ENCODE data around the gene CCDC88C.
A peak's percentile ranks its signal among the peaks of the same experiment; 100 is the strongest.

The CCDC88C gene

DNA sequence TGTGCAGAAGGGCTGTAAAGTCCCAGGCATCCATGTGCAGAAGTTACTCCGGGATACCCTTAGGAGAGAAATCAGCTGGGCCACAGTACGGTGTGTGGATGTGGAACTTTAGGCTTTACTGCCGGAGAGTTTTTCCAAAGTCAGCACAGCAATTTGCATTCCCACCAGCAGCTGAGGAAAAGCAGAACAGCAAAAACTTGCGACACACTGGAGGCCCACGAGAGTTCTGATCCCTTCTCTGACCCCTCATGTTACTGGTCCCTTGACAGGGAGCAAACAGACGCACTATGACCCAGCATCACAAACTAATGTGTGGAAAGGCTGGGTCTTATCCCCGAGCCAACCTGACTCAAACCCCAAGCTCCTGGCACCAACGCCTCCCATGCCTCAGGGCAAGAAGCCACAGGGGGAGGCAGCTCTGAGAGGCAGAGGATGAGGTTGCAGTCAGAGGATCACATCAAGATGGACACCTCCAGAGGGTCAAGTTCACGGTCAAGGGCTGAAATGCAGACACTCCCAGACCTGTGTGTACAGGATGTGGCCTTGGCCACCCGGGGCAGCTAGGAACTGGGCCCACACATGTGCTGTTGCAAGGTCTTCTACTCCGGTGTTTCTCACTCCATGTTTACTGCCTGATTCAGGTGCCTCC, 38.6 kb downstream of the CCDC88C start:
- H3K36me3 ChIP-seq (ENCODE audit: insufficient read depth) = no peaks in the 10 kb centered on the region
- no peaks in the 10 kb centered on the region for H4K20me1 ChIP-seq (ENCODE audit: insufficient read depth)
- no peaks in the 10 kb centered on the region for H3K27me3 ChIP-seq (ENCODE audit: insufficient read depth, low read depth)
- no peak overlapping the region for H3K4me2 ChIP-seq
- H3K9ac ChIP-seq = no peak overlapping the region
- H3K79me2 ChIP-seq (ENCODE audit: insufficient read depth, low read depth) = peaks cover 53% of the 10 kb centered on the region; the same call in 1 of the 2 replicates
- H3K4me3 ChIP-seq (IDR thresholded peaks at IDR 0.05; ENCODE audit: insufficient read depth, low read depth, low read length) = no peak overlapping the region
- no peak for TF ChIP-seq CTCF (conservative IDR thresholded peaks at IDR 0.05; ENCODE audit: low read depth, low read length)
- no peak overlapping the region for H3K27ac ChIP-seq
- H3K4me1 ChIP-seq (ENCODE audit: low read depth, poor library complexity, severe bottlenecking) = peaks cover 53% of the 10 kb centered on the region
- H2AFZ ChIP-seq (ENCODE audit: low read depth) = no peak overlapping the region

DNA sequence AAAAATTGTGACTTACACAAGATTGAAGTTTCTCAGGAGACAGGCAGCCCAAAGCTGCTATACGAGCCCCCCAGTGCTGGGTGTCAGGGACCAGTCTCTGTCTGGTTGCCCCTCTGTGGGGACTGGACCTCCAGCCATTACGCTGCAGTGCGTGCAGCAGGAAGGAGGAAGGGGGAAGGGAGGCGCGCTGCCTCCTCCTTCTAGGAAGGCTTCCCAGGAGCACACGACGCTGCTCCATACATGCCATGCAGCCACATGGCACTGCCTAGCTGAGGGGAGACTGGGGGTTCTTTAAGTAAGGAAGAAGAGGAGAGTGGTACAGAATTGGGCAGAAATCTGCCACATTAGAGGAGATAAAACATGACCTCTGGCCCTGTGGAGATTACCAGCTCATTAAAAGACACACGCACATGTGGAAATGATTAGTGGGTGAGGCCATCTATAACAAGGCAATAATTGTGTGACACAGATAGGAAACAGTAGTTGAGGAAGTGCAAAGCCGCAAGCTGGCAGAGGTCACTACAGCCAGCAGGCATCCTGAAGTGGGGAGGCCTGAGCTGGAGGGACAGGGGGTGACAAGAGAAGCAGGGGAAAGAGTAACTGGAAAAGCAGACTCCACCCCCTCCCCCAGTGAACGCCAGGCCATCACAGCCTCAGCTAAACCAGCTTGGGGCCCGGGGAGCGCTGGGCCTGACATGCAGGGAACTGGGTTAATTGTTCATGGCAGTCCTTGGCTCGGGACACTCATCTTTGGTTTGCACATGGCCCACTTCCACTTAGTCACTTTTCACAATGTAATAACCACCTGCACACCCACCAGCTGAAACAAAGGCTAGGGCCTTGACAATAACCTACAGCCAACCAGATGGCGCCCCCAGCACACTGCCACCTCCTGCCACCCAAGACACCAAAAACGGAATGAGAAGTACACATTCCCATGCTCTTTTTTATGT, 39.6 kb downstream of the CCDC88C start:
- H3K79me2 ChIP-seq (ENCODE audit: insufficient read depth, low read depth) = peaks cover 43% of the 10 kb centered on the region; the same call in 1 of the 2 replicates
- H3K4me1 ChIP-seq (ENCODE audit: low read depth, poor library complexity, severe bottlenecking) = peaks cover 63% of the 10 kb centered on the region
- H3K9ac ChIP-seq = no peak overlapping the region
- no peak overlapping the region for H2AFZ ChIP-seq (ENCODE audit: low read depth)
- H3K27me3 ChIP-seq (ENCODE audit: insufficient read depth, low read depth) = no peaks in the 10 kb centered on the region
- H3K36me3 ChIP-seq (ENCODE audit: insufficient read depth) = no peaks in the 10 kb centered on the region
- H3K4me2 ChIP-seq = no peak overlapping the region; the same call in 1 of the 2 replicates
- H3K27ac ChIP-seq = no peak overlapping the region; the same call in 1 of the 2 replicates
- no peak overlapping the region for H3K4me3 ChIP-seq (IDR thresholded peaks at IDR 0.05; ENCODE audit: insufficient read depth, low read depth, low read length)
- no peaks in the 10 kb centered on the region for H4K20me1 ChIP-seq (ENCODE audit: insufficient read depth)
- no peak for TF ChIP-seq CTCF (conservative IDR thresholded peaks at IDR 0.05; ENCODE audit: low read depth, low read length)

- Histone ChIP-seq H3K27me3 (ENCODE audit: insufficient read depth, low read depth) (no peaks in the 10 kb centered on the region), H3K4me3 (IDR thresholded peaks at IDR 0.05; ENCODE audit: insufficient read depth, low read depth, low read length) (no peak overlapping the region), H3K4me1 (ENCODE audit: low read depth, poor library complexity, severe bottlenecking) (peaks cover 64% of the 10 kb centered on the region), H3K9ac (no peak overlapping the region), H4K20me1 (ENCODE audit: insufficient read depth) (no peaks in the 10 kb centered on the region), H3K27ac (peak overlapping the region; percentile 39; the same call in 1 of the 2 replicates), H3K36me3 (ENCODE audit: insufficient read depth) (no peaks in the 10 kb centered on the region), H3K79me2 (ENCODE audit: insufficient read depth, low read depth) (peaks cover 37% of the 10 kb centered on the region), H3K4me2 (peak overlapping the region; percentile 42; the same call in 1 of the 2 replicates), H2AFZ (ENCODE audit: low read depth) (no peak overlapping the region)
- TF ChIP-seq CTCF (conservative IDR thresholded peaks at IDR 0.05; ENCODE audit: low read depth, low read length) = no peak
Measured at GRCh38 chr14:91376547-91377477, 40.8 kb downstream of the CCDC88C start.

All from KMS-11 (cell line).